Endometrial microvascular endothelial cells (primary cell): Measurements from ENCODE around the gene NF1. TPM values are rescaled to one million over a fixed set of nuclear protein-coding genes. Genes with fewer than 3 reads are reported as not detected.

ENCODE experiments used
- in situ Hi-C: cut with HindIII; loops from 2 replicates; pipeline ENCODE4 v1.10.0; 2017; ENCODE audit warnings: low sequenced_read_pairs, low pct_unique_long_range_greater_than_20kb; ENCODE audit errors: inconsistent ontology term
- total RNA-seq: library from RNA; depleted of rRNA; stranded (reverse); fragments of >200 nt; gene quantifications from one replicate; pipeline ENCODE4 v1.2.3, GENCODE V29; 2015; ENCODE audit errors: inconsistent ontology term

The NF1 gene
- total RNA-seq, 1 donor from 2014 or later, result 13.0 TPM

DNA sequence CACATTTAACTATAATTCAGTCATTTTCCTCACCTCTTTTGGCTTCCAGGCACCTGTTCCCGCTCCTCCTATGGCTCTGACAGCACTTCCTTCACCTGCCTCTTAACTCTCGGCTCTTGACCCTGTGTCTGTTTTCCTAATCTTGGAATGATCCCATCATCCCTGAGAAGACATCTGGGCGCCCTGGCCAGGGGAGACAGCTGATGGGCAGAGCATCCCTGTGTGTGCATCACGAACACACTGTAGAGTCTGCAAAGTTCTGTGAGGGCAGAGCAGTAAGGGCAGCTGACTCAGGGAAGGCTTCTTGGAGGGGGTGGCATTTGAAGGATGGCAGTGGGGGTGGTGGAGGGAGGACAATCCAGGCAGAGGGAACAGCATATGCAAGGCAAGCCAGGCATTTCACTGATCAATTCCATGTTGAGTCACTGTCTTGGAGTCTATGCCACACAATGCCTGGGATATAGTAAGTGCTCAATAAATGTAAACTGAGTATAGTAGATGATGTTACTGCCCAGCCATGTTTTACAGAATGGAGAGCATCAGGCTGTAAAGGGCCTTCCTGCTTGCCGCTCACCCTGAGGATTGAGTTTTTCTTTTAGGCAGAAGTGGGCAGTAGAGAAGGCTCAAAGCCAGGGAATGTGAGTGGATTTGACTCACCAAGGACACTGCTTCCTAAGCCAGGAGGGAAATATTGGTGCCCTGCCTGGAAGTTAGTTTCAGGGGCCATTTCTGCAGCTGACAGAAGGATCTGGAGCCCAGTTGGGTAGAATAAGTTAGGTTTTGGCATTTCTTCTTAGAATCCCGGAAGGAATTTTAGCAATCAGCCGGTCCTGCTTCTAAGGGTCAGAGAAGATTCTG, 290.9 kb downstream of the NF1 start:
- in situ Hi-C loops, result no loop called here

DNA sequence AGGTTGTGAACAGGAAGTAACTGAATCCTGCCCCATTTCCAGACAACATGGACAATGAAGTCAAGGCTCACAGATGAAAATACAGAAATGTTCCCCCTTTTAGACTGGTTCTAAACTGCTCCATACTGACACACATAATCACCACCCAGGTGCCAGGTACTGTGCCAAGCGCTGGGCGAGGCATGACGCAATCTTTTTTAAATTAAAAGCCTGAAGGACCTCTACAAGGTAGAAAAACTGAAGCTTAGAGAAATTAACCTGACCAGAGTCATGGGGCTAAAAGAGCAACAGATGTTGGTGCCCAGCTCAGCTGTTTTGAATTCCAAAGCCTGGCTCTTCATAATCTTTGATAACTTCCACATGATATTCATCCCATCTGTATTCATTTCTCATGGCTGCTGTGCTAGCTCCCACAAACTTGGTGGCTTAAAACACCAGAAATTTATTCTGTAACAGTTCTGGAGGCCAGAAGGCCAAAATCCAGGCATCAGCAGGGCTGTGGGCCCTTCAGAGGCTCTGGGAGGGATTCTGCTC, 291.8 kb downstream of the NF1 start:
- in situ Hi-C loops, result no loop called here

DNA sequence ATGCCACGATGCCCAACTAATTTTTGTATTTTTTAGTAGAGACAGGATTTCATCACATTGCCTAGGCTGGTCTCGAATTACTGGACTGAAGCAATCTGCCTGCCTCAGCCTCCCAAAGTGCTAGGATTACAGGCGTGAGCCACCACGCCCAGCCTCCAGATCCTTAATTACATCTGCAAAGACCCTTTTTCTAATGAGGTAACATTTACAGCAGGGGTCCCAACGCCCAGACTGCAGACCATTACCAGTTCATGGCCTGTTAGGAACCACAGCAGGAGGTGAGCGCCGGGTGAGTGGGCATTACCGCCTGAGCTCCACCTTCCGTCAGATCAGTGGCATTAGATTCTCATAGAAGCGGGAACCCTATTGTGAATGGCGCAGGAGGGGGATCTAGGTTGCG, 292.7 kb downstream of the NF1 start:
- in situ Hi-C loops, result no loop called here

DNA sequence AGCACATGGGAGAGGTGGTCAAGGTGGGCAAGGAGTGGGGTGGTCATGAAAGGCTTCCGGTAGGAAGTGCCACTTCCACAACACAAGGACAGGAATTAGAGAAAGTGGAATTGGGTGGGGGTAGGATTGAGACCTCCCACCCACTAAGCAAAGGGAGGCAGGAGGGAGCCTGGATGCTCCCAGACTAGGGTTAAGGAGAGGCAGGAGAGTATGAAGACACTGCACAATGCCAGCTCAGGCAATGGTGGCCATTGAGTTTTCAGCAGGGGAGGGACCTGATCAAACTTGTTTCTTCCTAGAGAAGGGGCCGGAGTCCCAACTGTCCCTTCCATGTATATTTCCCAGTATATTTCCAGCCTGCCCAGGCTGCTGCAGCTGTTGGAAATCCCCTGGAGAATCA, 293.6 kb downstream of the NF1 start:
- in situ Hi-C loops, result no loop called here

DNA sequence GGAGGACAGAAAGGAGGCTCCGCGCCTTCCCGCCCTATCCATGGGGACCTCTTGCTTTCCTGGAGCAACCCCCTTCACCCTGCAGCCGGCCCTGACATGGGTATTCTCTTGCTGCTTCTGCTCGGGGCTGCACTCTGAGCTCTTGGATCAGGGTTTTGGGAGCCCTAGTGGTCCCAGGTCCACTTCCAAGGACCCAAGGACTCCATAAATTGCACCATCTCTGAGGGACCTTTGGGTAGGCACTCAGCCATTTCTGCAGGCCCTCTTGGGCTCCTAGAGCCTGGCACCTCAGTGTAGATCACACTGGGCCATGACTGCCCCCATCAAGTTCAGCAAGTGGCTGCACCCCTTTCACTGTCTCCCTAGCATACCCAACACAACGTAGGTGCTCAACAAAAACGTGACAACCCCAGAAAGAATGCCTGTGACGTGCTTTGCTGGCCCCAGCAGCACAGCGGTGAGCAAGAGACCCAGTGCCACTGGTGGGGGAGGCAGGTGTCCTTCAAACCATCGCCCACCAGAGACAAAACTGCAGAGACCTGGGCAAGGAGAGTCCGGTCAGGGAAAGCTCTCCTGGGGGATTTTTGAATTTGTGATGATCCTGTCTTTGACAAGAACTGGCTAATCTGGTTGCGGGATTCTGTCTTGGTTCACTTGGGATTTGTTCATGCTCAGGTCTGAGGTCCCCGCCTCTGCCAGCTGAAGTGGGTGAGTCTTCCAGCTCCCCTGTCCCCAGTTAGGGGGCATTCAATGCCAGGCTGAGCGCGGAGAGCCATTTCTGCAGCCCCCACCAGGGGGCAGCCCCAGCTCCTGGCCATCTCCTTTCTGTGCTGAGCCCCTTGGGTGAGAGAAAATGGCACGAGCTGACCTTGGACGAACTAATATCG, 294.2 kb downstream of the NF1 start:
- in situ Hi-C loops, result no loop called here

DNA sequence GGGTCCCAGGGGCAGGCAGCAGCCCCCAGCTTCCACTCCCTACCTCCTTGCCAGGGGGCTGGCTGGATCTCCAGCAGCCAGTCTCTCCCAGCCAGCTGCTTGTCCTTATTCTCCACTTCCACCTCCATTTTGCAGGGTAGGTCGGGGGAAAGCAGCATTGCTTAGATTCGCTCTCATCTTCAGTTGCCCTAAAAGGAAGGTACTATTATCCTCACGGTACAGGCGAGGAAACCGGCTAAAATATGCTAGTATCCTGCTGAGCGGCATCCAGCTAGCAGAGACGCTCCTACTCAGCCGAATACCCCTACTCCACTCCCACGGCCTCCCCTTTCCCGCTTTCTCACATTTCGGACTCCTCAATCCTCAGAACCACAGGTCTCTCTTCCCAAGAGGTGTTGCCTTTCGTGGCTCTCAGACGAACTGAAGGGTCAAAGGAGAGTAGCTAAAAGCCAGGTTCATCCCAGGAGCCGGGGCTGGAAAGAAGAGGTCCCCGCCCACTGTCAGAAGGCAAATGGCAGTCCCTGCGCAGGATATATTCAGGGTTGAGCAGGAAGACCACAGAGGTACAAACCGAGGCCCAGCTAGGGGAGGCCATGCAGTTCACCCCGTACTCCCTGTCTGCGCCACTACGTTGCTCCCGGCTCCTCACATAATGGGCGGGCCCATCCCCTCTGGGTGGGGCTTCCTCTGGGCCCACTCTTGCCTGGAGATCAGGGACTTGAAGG, 295.0 kb downstream of the NF1 start:
- in situ Hi-C loops, result no loop called here

DNA sequence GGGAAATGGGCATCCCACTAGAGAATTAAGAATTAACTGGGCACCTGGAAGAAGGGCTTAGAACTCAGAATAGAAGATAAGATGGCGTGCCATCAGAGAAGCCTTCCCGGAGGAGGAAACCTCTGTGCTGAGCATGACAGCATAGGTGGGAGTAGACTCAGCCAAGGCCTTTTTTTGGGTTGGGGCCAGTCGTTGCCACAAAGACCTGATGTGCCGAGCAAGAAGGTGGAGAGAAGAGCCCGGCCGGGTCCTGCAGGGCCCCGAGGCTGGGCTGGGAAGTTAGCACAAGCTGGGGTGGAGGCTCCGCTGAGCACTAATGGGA, 295.6 kb downstream of the NF1 start:
- in situ Hi-C loops, result no loop called here

DNA sequence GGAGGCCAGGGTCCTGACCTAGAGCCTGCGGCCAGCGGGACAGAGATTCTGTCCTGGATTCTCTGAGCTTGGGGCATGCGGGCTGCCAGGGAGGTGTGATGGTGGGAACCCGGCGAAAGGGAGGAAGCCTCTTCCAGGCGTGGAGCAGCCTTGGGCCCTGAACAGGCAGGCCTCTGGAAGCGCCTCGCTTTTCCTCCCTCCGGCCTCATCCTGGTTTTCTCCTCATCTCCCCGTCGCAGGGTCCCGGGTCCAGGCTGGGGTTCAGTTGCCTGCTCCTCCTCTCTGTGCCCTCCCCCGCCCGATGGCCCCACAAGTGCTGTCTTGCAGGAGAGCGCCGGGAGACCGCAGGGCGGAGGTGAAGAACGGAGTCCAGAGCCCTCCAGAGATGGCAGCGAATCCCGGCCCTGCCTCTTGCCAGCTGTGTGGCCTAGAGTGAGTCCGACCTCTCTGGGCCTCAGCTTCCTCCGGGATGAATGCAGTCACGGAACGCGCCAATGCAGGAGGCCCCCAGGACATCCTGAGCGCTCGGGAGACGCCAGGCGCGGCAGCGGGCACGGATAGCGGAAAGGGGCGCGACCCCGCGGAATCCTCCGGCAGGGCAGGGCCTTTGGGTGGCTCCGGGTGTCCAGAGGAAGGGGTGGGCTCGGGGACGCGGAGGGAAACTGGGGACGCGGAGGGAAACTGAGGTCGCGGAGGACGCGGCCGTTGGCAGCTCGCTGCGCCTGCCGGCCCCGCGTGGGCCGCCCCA, 296.1 kb downstream of the NF1 start:
- in situ Hi-C loops, result no loop called here

DNA sequence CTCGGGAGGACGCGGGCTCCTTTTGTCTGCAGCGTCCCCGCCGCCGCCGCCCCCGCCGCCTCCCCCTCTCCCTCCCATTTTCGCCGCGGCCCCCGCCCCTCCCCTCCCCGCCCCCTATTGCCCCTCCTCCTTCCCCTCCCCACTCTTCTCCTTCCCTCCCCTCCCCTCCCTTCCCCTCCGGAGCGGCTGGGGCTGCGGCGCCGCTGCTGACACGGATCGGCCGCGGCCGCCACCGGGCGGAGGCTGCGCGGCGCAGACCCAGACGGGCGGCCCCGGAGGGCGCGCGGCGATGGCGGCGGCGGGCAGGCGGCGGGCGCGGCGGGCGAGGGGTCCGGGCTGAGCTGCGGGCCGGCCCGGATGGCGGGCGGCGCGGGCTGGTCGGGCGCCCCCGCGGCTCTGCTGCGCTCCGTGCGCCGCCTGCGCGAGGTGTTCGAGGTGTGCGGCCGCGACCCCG, 296.7 kb downstream of the NF1 start, which contains the start of gene RAB11FIP4:
Gene RAB11FIP4 (plus strand): TSS at position 180 of the 454 bp plus-strand sequence. CDS start 178 bp downstream, at position 358.
- in situ Hi-C loops, result no loop called here

DNA sequence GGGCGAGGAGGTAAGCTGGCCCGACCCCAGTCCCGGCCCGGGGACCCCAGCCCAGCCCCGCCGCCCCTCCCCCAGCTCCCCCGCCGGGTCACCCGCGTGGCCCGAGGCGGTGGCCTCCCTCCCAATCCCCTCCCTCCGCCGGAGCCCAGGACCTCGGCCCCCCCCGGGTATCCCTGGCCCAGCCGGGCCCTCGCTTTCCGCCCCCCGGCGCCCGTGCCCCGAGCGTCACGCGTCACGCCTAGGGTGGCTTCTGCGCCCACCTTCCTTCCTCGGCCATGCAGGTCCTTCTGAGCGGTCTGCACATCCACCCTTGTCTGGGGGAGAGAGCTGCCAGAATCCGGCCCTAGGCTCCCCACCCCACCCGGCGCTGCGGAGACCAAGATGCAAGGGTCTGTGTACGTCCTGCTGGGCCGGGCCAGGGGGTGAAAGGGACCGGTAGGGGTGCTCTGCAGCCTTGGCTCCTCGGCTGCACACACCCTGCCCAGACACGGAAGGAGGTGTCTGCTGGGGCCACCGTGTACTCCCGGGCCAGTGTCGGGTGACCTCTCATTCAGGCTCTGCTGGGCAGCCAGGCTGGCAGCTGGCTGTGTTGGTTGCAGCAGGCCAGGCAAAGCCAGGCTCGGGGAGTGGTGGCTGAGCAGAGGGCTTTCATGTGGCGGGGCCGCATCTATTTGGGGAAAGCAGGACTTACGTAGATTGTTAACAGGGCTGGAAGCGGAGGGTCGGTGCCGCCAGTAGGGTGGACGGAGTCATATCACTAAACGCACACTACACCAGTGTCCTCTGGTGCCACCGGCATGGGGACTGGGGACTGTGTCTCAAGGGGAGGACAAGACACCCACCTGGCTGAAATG, 297.5 kb downstream of the NF1 start:
- in situ Hi-C loops, result no loop called here

DNA sequence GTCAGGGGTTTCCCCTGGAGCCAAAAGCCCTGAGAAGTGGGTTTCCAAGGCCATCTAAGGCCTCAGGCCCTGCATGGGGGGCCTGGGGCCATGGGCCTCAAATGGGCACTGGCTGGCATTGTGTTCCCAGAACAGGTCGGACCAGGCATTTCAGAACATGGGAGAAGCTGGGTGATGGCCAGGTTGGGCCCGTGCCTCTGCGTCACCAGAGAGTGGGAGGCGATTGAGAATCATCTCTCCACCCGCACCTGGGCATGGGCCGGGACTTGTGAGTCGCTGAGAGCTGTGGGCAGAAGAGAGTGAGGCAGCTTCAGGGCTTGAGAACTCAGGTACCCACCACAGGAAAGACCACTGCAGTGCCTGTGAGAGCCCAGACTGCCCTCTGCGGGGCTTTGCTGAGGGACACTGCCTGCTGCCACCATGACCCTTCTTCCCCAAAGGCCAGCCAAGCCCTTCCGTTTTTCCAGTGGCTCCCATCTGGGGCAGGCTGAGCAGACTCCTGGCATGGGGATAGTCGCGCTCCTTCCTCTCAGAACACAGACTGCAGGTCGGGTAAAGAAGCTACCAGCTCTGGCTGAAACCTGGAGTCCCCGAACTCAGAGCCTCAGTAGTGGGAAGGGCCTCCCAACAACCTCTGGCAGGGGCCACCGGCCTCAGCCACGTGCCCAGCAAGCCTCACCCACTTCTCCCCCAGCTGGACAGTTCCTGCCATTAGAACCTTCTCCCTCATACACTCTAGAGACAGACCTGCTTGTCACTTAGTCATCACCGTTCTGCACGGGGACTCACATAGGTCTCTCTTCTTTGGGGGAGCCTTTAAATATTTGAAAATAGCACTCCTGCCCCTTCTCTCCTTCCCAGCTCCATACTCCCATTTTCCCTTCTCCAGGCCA, 298.3 kb downstream of the NF1 start:
- in situ Hi-C loops, result no loop called here

DNA sequence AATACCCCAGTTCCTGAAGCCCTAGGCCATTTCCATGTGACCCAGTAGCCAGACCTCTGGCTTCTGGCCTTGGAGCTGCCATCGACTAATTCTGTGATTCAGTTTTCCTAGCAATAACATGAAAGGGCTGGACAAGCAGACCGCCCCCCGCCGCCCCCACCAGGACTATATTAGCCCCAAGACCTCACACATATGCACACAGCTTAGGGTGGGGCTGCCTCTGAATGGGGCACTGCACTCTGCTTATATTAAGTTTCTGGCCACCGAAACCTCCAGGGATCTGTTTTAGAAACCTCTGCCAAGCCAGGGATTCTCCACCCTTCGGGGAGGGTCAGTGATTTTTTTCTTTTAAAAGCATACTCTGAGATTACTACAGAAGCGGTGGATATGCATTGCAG, 299.0 kb downstream of the NF1 start:
- in situ Hi-C loops, result no loop called here

DNA sequence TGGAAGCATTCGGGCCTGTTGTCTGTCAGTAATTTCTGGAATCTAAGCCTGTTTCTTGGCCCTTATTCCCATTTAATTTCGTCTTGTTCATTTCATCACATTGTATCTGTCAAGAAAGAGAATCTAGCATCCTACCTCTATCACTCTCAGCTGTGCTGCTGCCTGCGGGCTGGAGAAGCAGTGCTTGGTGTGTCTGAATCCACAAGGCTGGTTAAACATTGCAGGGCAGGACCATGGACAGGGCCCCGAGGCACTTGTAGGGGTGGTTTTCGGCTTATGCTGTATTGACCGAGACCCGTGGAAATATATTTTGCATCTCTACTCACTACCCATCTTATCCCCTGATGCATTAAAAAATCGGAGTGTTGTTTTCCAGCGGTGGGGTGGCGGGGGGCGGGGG, 299.8 kb downstream of the NF1 start:
- in situ Hi-C loops, result no loop called here

DNA sequence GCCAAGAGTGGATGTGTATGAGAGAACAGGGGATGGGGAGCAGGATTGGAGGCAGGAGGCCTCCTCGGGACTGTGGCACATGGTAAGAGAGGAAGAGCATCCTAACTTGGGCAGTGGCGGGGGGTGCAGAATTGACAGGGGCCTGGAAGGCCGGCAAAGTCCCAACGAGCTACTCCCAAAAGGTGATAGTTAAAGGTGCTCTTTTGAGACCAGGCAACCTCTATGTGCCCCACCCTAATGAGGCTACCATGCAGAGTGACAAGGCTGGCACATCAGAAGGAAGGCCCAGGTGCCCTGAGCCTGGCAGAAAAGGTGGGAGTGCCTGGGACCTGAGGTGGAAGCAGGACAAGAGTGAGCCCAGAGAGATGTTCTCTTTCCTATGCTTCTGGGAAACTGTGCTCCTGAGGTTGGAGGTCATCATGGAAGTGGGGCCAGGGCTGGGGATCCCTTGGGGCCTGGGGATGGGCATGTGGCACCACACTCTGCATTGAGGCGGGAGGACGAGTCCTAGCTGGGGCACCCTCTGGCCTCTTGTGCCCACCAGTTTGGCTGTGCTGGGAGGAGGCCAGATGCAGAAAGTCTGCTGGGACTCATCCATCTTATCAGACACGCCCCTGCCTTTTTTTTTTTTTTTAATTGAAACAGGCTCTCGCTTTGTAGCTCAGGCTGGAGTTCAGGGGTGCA, 302.6 kb downstream of the NF1 start:
- in situ Hi-C loops, result no loop called here

DNA sequence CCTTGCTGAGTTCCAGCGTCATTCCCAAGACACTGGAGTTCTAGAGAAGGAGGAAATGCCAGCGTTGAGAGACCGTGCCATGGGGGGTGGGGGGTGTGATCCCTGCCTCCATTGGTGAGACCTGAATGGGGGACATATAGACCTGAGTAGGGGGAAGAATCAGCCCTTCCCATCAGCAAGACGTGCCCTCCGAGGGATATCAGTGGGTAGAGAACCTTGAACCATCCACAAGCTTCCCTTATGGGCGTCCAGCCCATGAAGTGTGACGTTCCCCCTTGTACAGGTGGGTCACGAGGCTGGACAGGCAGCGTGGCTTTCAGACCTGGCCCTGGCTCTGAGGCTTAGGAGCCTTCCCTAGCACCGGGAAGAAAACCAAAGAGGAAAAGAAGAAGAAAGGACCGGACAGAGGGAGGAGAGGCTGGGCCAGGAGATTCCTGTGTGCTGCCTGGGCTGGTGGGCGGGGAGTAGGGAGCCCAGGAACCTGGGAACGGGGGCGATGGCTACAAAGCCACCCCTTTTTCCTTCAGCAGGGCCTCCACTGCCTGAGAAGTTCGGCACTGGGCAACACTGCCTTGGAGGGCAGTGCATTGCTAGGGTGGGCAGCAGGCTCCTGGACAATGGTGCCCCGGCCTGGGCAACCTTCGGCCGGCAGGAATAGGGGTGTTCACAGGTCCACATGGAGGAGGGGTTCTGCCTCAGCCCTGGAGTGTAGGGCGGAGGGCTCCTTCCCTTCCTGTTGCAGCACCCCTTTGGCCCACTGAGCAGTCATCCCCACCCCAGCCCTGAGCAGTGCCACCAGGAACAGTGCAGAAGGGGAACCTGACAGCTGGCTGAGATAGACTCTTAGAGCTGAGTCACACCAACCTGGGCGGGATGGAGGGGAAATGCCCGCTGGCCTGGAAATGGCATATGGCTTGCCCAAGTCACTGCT, 303.9 kb downstream of the NF1 start:
- in situ Hi-C loops, result no loop called here
